Epithelial cell of proximal tubule (primary cell): ENCODE results near the gene PSMB3. TPM values are rescaled to one million over a fixed set of nuclear protein-coding genes. Genes with fewer than 3 reads are reported as not detected.

Experiments used
- DNase-seq: peaks from one replicate; pipeline ENCODE4 v3.0.0-alpha.2; 2011; ENCODE audit warnings: low read depth
- H3K4me3 ChIP-seq: 2 replicates; pipeline ENCODE4 v1.5.1; 2011; ENCODE audit warnings: low read depth, mild to moderate bottlenecking, low read length
- total RNA-seq: library from RNA; depleted of rRNA; stranded (reverse); fragments of >200 nt; gene quantifications from 2 replicates; pipeline ENCODE4 v1.2.3, GENCODE V29; 2015
- TF ChIP-seq, protein P1 (sequence below): conservative IDR thresholded peaks from 2 replicates; pipeline ENCODE4 v1.5.1; 2012; ENCODE audit warnings: low read depth, mild to moderate bottlenecking, low read length

The PSMB3 gene
- total RNA-seq, 1 donor from 2014 or later, result 311 TPM

DNA sequence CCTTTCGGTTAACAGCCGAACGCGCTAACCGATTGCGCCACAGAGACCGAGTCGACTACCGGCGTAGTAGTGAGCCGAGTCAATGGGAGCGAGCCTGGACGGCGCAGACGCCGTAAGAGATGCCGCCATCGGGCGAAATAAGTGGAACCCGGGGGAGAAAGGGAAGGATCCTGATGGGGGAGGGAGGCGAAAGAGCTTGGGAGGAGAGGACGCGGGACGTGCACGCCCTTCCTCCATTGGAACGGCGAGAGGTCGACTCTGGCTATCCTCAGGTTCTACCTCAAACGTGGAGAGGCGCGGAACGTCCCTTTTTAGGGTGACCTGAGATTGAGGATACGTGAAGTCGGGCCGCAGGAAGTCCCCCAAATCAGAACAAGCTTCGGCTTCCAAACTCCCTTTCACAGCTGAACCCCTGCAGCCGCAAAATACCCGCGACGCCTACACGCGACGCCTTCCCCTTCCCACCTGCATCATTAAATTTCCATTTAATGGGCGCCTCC, 683 bp upstream of the PSMB3 start:
- peak overlapping the region; percentile 99 for H3K4me3 ChIP-seq
- peak; percentile 33 for DNase-seq
- TF ChIP-seq, protein P1, sequence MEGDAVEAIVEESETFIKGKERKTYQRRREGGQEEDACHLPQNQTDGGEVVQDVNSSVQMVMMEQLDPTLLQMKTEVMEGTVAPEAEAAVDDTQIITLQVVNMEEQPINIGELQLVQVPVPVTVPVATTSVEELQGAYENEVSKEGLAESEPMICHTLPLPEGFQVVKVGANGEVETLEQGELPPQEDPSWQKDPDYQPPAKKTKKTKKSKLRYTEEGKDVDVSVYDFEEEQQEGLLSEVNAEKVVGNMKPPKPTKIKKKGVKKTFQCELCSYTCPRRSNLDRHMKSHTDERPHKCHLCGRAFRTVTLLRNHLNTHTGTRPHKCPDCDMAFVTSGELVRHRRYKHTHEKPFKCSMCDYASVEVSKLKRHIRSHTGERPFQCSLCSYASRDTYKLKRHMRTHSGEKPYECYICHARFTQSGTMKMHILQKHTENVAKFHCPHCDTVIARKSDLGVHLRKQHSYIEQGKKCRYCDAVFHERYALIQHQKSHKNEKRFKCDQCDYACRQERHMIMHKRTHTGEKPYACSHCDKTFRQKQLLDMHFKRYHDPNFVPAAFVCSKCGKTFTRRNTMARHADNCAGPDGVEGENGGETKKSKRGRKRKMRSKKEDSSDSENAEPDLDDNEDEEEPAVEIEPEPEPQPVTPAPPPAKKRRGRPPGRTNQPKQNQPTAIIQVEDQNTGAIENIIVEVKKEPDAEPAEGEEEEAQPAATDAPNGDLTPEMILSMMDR, result no peak

- no peak for DNase-seq
- peak overlapping the region; percentile 99 for H3K4me3 ChIP-seq
- TF ChIP-seq, protein P1, result no peak
Measured at GRCh38 chr17:38753071-38753506, 548 bp downstream of the PSMB3 start.

GRCh38 chr17:38761612-38762011, 9.1 kb downstream of the PSMB3 start:
- no peak for DNase-seq
- TF ChIP-seq, protein P1, result peak; percentile 59
- H3K4me3 ChIP-seq, result no peak overlapping the region

DNA sequence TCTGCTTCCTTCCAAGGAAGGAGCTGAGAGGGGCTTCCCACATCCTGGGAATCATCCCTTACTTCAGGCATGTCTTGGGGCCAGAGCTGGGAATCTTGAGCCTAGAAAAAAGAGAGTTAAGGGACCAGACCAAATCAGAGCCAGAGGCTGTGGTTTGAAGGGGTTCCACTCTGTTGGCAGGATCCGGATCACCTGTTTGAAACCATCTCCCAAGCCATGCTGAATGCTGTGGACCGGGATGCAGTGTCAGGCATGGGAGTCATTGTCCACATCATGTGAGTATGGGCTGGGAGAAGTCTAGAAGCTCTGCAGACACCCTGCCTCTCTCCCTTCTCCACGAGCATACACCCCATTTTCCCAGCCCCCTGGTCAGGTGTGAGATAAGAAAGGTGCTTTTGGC, 9.7 kb downstream of the PSMB3 start:
- DNase-seq, result no peak
- TF ChIP-seq, protein P1, result no peak
- no peak overlapping the region for H3K4me3 ChIP-seq

- TF ChIP-seq, protein P1, result no peak
- no peak overlapping the region for H3K4me3 ChIP-seq
- DNase-seq, result no peak
Measured at GRCh38 chr17:38766341-38766740, 13.8 kb downstream of the PSMB3 start.

GRCh38 chr17:38768417-38768816, 15.9 kb downstream of the PSMB3 start:
- DNase-seq, result no peak

DNA sequence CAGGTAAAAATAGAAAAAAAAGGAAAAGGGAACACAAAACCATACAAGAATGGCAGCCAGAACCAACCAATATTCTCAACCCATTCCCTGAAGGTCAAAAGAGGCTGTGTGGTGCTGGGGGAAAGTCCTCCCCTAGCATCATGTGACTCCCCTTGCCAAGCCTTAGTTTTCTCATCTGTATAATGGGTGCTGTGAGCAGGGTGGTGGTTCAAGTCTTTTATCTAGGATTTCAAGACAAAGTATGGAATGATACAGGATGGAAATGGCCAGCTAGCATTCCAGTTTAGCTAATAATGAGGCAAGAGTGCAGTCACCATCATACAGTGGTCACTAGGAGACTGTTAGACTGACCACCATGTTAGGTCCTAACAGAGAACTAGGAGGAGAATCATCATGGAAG, 20.7 kb downstream of the PSMB3 start:
- TF ChIP-seq, protein P1, result no peak
- no peak overlapping the region for H3K4me3 ChIP-seq

More at GRCh38 chr17:38768417-38768816, 15.9 kb downstream of the PSMB3 start:
- H3K4me3 ChIP-seq, result no peak overlapping the region
- TF ChIP-seq, protein P1, result no peak

More for the DNA sequence above, 20.7 kb downstream of the PSMB3 start:
- DNase-seq, result no peak
